ENCODE results near the gene ZNF428.

Gene ZNF428

GRCh38 chr19:43561139-43561970 lies 58.1 kb downstream of the ZNF428 start:
- no peak for DNase-seq

- DNase-seq = no peak
These were observed 58.7 kb downstream of the ZNF428 start for GRCh38 chr19:43560687-43561086.
